GM19324 (cell line): Measurements from ENCODE around the gene MACROD1.
A peak's percentile ranks its signal among the peaks of the same experiment; 100 is the strongest.
"Not testable (repeated sequence)": the region's sequence is repeated elsewhere in the genome, so short reads cannot be mapped to it uniquely, and the experiment has no call there.

ENCODE experiments used
- ATAC-seq: cut with Tn5 transposase; IDR thresholded peaks from one replicate; pipeline ENCODE4 v1.9.1; 2021; ENCODE audit warnings: mild to moderate bottlenecking, moderate library complexity; ENCODE audit not compliant: unreplicated experiment, low FRiP score

Gene MACROD1

GRCh38 chr11:64185693-64186491 lies 20.0 kb upstream of the MACROD1 start, which contains the start of gene STIP1:
TSS of gene STIP1 (plus strand) at chr11:64186171. CDS start at chr11:64186262, 91 bp downstream.
- ATAC-seq: peak; percentile 92

- peak; percentile 18 for ATAC-seq
Measured at GRCh38 chr11:64185175-64185692, 19.3 kb upstream of the MACROD1 start.

GRCh38 chr11:64183890-64184289 lies 18.0 kb upstream of the MACROD1 start:
- no peak for ATAC-seq

- ATAC-seq: no peak
Measured at GRCh38 chr11:64181506-64182411, 15.8 kb upstream of the MACROD1 start.

GRCh38 chr11:64180891-64181290 lies 15.0 kb upstream of the MACROD1 start:
- ATAC-seq: no peak

- ATAC-seq: no peak
Measured at GRCh38 chr11:64178951-64179639, 13.2 kb upstream of the MACROD1 start.

GRCh38 chr11:64178203-64178602 lies 12.3 kb upstream of the MACROD1 start:
- no peak for ATAC-seq

- ATAC-seq: no peak
Measured at GRCh38 chr11:64176751-64177150, 10.8 kb upstream of the MACROD1 start.

- no peak for ATAC-seq
Measured at GRCh38 chr11:64173616-64174355, 7.9 kb upstream of the MACROD1 start.

GRCh38 chr11:64170419-64170818 lies 4.5 kb upstream of the MACROD1 start:
- ATAC-seq: no peak

GRCh38 chr11:64165481-64165841 lies 452 bp downstream of the MACROD1 start:
- peak; percentile 23 for ATAC-seq

GRCh38 chr11:64164392-64165312 lies 1.3 kb downstream of the MACROD1 start:
- ATAC-seq: no peak

- ATAC-seq: no peak
Measured at GRCh38 chr11:64163951-64164350, 2.0 kb downstream of the MACROD1 start.

- not testable (repeated sequence) for ATAC-seq
Measured at GRCh38 chr11:64162769-64163168, 3.1 kb downstream of the MACROD1 start.

- no peak for ATAC-seq
Measured at GRCh38 chr11:64161037-64161436, 4.9 kb downstream of the MACROD1 start.

GRCh38 chr11:64157631-64158394 lies 8.1 kb downstream of the MACROD1 start:
- ATAC-seq: no peak

- ATAC-seq: no peak
Measured at GRCh38 chr11:64156235-64157011, 9.5 kb downstream of the MACROD1 start.
